ENCODE results near the gene MPP3.
A peak's percentile ranks its signal among the peaks of the same experiment; 100 is the strongest.

DNA sequence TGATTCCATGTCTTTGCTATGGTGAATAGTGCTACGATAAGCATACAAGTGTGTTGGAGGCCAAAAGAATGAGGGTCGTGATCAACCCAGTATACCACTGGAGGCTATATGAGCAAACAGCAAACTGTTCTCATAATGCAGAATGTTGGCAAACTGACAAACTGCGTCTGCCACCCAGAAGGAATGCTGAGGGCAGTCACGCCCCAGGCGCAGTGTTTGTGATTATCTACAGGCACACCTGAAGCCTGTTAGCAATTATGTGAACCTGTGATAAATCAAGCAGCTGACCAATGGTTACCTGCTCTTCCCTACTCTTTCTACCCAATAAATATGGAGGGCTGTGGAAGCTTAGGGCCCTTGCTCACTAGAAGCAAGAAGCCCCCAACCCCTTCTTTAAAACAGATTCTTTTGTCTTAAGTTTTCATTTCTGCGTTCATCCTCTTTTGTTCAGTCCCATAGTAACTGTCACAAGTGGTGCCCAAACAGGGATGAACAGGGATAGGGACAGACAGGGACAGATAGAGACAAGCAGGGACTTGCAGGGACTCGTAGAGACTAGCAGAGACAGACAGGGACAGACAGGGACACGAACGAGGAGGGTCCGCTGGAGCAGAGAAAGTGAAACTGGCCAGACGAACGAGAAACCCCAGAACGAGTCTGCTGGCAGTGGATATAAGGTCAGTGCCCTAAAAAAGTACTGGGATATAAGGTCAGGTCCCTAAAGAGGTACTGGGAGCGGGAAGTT is 39.2 kb upstream of the MPP3 start:
- peak in 1 of 2 donors; percentile 24 for TF ChIP-seq POLR2A (IDR thresholded peaks at IDR 0.05)
- TF ChIP-seq, protein P1, sequence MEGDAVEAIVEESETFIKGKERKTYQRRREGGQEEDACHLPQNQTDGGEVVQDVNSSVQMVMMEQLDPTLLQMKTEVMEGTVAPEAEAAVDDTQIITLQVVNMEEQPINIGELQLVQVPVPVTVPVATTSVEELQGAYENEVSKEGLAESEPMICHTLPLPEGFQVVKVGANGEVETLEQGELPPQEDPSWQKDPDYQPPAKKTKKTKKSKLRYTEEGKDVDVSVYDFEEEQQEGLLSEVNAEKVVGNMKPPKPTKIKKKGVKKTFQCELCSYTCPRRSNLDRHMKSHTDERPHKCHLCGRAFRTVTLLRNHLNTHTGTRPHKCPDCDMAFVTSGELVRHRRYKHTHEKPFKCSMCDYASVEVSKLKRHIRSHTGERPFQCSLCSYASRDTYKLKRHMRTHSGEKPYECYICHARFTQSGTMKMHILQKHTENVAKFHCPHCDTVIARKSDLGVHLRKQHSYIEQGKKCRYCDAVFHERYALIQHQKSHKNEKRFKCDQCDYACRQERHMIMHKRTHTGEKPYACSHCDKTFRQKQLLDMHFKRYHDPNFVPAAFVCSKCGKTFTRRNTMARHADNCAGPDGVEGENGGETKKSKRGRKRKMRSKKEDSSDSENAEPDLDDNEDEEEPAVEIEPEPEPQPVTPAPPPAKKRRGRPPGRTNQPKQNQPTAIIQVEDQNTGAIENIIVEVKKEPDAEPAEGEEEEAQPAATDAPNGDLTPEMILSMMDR (IDR thresholded peaks at IDR 0.05) = no peak
